Measurements from ENCODE around the gene IL23R. TPM values are rescaled to one million over a fixed set of nuclear protein-coding genes. Genes with fewer than 3 reads are reported as not detected.

Gene IL23R
- polyA plus RNA-seq, 3 donors, result 0.09 to 0.11 TPM; not detected in 1

DNA sequence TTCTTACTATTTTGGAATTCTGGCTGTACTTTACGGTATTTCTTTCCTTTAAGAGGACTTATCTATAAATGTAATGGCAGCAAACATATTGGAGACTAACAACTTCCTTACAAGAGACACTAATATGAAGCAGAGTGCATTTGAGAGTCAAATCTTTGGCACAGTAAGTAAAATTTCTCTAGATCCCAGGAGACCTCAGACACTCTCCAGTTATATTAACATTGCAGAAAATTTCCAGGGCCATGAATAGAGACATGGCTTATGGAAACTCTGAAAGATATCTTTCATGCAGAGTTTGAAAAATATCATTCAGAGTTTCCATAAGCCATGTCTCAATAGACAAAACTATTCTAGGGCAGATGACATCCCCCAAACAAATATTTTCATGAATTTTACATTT lies 51.2 kb downstream of the IL23R start:
- DNase-seq (ENCODE audit: extremely low read depth in 1 of 11, low read depth in 9 of 11, low spot score in 4 of 11), result no peak

DNA sequence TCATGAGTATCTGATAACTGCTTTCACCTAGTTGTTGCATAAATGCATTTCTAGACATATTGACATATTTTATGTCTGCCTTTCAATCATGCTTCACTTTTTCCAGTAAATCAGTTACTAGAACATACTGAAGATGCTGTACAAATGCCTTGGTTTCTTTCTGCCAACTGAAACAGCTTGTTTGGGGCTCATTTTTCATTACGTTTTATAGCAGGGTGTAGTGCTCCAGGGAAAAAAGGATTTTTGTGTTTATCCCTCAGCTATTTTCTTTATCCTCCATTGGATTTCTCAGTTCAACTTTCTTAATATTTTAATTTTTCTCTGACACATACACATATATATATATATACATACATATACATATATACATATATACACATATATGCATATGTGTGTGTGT lies 51.7 kb downstream of the IL23R start:
- no peak for DNase-seq (ENCODE audit: extremely low read depth in 1 of 11, low read depth in 9 of 11, low spot score in 4 of 11)

GRCh38 chr1:67224856-67225255 lies 58.6 kb downstream of the IL23R start:
- no peak for DNase-seq (ENCODE audit: extremely low read depth in 1 of 11, low read depth in 9 of 11, low spot score in 4 of 11)

DNA sequence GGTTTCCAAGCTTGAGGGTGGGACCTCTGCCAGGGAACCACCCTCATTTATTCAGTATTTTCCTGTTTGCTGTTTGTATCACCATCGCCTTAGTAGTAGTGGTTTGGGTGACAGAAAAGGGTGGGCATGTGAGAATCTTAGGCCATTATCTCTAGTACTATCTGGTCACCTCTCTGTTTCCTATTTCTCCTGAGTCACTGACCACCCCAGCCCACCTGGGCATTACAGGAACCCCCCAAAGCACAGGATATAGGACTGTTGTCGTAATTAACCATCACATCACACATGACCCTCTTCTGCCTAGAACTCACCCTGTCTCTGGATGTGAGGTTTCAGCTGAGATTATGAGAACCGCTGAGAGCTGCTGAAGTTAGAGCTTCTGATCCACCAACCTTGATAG lies 60.4 kb downstream of the IL23R start:
- DNase-seq (ENCODE audit: extremely low read depth in 1 of 11, low read depth in 9 of 11, low spot score in 4 of 11), result no peak

- no peak for DNase-seq (ENCODE audit: extremely low read depth in 1 of 11, low read depth in 9 of 11, low spot score in 4 of 11)
These were observed 60.9 kb downstream of the IL23R start for GRCh38 chr1:67227196-67227595.

GRCh38 chr1:67228791-67229190 lies 62.5 kb downstream of the IL23R start:
- no peak for DNase-seq (ENCODE audit: extremely low read depth in 1 of 11, low read depth in 9 of 11, low spot score in 4 of 11)

DNA sequence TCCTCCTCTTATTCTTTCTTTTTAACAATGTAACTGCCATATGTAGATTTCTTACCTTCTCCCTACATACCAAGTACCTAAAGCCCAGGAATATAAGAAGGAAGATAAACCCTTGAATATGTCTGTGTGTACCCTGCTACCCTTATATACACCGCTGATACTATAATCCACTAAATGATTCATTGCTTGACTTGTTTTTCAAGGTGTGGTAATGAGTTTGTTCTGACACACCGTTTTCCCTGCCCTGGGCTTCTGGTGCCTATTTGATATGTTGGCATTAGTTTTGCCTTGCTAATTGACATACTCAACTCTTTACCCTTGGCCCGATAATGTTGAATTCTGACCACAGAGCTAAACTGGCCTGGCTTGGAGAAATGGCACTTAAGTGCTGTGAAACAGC lies 64.3 kb downstream of the IL23R start:
- DNase-seq (ENCODE audit: extremely low read depth in 1 of 11, low read depth in 9 of 11, low spot score in 4 of 11), result no peak

DNA sequence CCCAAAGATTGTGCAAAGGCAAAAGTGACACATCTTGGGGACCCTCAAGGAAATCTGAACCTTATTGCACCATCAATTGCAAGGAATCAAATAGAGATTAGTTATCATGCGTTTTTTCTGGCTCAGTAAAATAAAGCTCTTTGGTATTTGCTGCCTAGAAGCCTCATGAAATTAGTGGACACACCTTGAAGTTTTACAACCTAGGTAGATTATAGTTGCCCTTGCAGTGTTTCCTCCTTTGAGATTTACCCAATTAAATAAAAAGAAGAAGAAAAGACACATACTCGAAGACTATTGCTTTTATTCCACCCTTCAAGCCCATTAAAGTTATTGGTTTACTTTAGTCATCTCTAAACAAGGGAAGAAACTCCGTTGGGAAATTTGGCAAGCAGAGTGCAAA lies 70.0 kb downstream of the IL23R start:
- no peak for DNase-seq (ENCODE audit: extremely low read depth in 1 of 11, low read depth in 9 of 11, low spot score in 4 of 11)

DNA sequence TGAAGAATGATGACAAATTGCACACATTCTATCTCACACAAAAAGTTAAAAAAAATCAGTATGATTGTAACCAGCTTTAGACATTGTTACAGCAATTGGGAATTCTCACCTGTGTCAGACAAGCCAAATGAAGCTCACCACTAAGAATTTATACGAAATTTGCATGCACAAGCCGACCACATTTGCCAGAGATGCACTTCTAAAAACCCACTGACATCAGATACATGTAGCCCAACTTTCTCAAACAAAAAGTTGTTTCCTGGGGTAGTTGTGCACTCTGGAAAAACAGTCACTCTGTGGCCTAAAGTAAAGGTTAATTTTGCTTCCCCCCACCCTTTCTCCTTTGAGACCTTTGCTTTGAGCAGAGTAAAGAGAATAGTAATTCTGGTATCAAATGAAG lies 73.5 kb downstream of the IL23R start:
- no peak for DNase-seq (ENCODE audit: extremely low read depth in 1 of 11, low read depth in 9 of 11, low spot score in 4 of 11)

GRCh38 chr1:67241200-67241746 lies 75.0 kb downstream of the IL23R start:
- DNase-seq (ENCODE audit: extremely low read depth in 1 of 11, low read depth in 9 of 11, low spot score in 4 of 11), result no peak

DNA sequence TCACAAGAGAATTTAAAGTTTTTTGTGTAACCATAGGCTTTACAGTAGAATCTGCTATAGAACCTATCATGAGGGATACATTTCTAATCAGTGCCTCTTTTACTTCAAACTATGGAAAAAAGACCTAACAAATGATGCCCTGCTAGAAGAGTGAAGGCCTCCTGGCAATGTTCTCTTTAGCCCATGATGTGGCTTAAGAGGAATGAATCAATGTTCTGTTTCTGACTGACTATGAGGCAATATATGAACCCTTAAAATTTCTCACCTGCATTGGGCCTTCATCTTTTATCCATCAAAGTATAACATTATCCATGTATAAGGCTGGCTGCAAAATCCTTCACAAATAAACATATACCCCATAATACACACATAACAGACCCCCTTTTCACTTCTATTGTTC lies 75.8 kb downstream of the IL23R start:
- DNase-seq (ENCODE audit: extremely low read depth in 1 of 11, low read depth in 9 of 11, low spot score in 4 of 11), result no peak

GRCh38 chr1:67250051-67250653 lies 83.9 kb downstream of the IL23R start:
- no peak for DNase-seq (ENCODE audit: extremely low read depth in 1 of 11, low read depth in 9 of 11, low spot score in 4 of 11)

GRCh38 chr1:67256291-67257172 lies 90.3 kb downstream of the IL23R start:
- DNase-seq (ENCODE audit: extremely low read depth in 1 of 11, low read depth in 9 of 11, low spot score in 4 of 11), result no peak

DNA sequence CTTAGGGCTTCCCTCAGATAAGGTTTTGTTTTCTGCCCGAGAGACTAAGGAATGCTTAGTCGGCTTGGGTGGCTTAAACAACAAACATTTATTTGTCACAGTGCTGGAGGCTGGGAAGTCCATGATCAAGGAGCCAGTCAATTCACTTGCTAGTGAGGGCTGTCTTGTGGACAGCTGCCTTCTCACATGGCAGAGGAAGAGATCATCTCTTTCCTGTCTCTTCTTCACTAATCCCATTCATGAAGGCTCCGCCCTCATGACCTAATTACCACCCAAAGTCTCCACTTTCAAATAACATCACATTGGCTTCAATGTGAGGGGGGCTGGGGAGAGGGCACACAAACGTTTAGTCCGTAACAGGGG lies 90.9 kb downstream of the IL23R start:
- DNase-seq (ENCODE audit: extremely low read depth in 1 of 11, low read depth in 9 of 11, low spot score in 4 of 11), result no peak

GRCh38 chr1:67261680-67262079 lies 95.4 kb downstream of the IL23R start:
- no peak for DNase-seq (ENCODE audit: extremely low read depth in 1 of 11, low read depth in 9 of 11, low spot score in 4 of 11)

DNA sequence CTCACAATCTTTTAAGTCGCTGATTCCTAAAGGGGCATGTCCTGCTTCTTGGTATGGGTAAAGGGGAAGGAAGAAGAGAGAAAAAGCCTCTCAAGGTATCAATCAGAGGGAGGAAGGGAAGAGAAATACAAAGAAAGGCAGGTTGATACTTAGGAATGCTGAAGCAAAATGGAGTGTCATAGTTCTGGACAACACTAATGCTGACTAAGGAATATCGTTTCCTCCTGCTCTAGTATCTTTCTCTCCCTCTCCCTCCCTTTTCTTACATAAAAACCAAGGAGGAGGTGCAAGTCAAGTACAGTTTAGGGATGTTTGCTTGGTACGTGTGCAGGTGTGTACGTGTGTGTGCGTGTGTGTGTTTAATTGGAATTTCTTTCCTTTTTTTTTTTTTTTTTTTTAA lies 96.5 kb downstream of the IL23R start:
- no peak for DNase-seq (ENCODE audit: extremely low read depth in 1 of 11, low read depth in 9 of 11, low spot score in 4 of 11)

- DNase-seq (ENCODE audit: extremely low read depth in 1 of 11, low read depth in 9 of 11, low spot score in 4 of 11), result no peak
These were observed 97.9 kb downstream of the IL23R start for GRCh38 chr1:67264152-67264551.

DNA sequence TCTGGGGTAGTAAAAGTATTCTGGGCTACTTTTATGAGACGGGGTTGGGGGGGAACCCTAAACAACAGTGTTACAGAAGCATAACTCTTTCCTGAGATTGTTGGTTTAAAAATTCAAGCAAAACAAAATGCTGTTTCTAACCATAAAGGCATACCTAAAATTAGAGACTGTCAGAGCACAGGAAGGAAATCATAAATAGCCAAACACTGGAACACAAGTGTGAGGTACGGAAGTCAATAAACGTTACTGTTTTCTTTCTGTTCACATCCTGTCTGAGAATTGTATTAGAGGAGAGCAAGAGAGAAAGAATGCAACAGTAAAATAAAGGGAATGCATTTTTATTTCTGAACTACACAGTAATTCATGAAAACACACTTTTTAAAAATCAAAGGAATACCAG lies 98.6 kb downstream of the IL23R start:
- DNase-seq (ENCODE audit: extremely low read depth in 1 of 11, low read depth in 9 of 11, low spot score in 4 of 11), result peak in 2 of 11 donors; percentile 20 to 24

GRCh38 chr1:67269061-67269460 lies 102.8 kb downstream of the IL23R start:
- no peak for DNase-seq (ENCODE audit: extremely low read depth in 1 of 11, low read depth in 9 of 11, low spot score in 4 of 11)

DNA sequence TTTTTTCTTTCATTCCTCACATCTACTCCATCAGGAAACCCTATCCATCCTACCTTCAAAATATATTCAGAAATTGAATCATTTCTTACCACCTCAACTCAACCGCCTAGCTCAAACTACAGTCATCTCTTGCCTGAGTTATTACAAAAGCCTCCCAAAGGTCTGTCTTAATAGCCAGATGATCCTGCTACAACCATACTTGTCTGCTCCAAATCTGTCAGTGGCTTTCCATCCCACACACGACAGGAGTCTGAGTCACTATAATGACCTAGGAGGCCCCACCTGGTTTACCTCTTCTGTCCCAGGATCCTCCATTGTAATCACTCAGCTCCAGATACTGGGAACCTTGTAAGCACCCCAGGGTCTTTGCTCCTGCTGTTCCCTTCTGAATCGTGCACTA lies 104.3 kb downstream of the IL23R start:
- no peak for DNase-seq (ENCODE audit: extremely low read depth in 1 of 11, low read depth in 9 of 11, low spot score in 4 of 11)

DNA sequence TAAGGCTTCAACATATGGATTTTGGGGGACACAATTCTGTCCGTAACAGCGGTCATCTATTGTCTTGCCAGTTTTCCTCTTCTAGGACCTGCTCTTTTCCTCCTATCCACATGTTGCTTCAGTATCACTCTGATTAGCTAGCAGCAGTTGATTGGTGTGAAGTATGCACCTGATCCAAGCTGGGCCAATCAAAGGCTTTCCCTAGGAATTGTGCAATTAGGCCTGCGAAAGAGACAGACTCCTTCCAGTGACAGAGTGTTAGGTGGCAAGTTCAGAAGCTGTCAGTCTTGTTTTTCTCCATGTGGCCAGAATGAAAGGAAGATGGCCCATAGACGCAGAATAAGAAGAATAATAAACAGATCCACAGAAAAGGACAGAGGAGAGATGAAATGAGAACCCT lies 107.3 kb downstream of the IL23R start:
- DNase-seq (ENCODE audit: extremely low read depth in 1 of 11, low read depth in 9 of 11, low spot score in 4 of 11), result no peak

Measured in renal cortex interstitium (tissue), 11 donors.